Ovary (tissue), 10 donors: ENCODE data around the gene SLC22A2. TPM values are rescaled to one million over a fixed set of nuclear protein-coding genes. Genes with fewer than 3 reads are reported as not detected.
"Not testable (repeated sequence)": the region's sequence is repeated elsewhere in the genome, so short reads cannot be mapped to it uniquely, and the experiment has no call there.

Experiments
- DNase-seq, 5 donors: peaks; one replicate each; pipeline ENCODE4 v3.0.0-alpha.2; 2019 to 2020
- H3K27ac ChIP-seq, 2 donors: fragments of 200-600 bp; one replicate each; pipeline versions ENCODE4 v1.5.1 to v1.8.0; 2019 to 2022
- H3K27me3 ChIP-seq: fragments of 200-600 bp; one replicate; pipeline ENCODE4 v1.8.0; 2022
- H3K36me3 ChIP-seq: fragments of 200-600 bp; sonication (generic); one replicate; pipeline ENCODE4 v1.5.1; 2019
- H3K4me1 ChIP-seq: one replicate; pipeline ENCODE4 v1.8.1; 2013; ENCODE audit warnings: mild to moderate bottlenecking, moderate library complexity; ENCODE audit not compliant: insufficient read depth
- H3K4me3 ChIP-seq: fragments of 200-600 bp; sonication (generic); one replicate; pipeline ENCODE4 v1.5.1; 2017
- H3K9me3 ChIP-seq, 2 donors: fragments of 200-600 bp in 1 of 2; sonication (generic) in 1 of 2; one replicate each; pipeline versions ENCODE4 v1.5.1 to v1.8.1; 2013 to 2019; ENCODE audit warnings: mild to moderate bottlenecking in 1 of 2, moderate library complexity in 1 of 2
- EP300 ChIP-seq: sonication (generic); formaldehyde crosslinking; IDR thresholded peaks from one replicate; pipeline ENCODE4 v1.6.1; 2017; ENCODE audit warnings: antibody characterized with exemption
- POLR2A ChIP-seq: fragments of 450-650 bp; IDR thresholded peaks from one replicate; pipeline ENCODE4 v1.6.1; 2017; ENCODE audit warnings: antibody characterized with exemption, mild to moderate bottlenecking, moderate library complexity
- WGBS, 3 donors: extraction: QIAGEN DNeasy Blood & Tissue Kit in 1 of 3; methylation state at CpG; one replicate each; pipeline versions ENCODE4 v1.1.5 to v1.1.7; 2013 to 2017; 5-methylcytosine and 5-hydroxymethylcytosine counted together
- intact Hi-C, 4 donors: fragments of 100-400 bp; cut with DNase I; formaldehyde crosslinking; loops; one replicate each; pipeline versions ENCODE4 v1.11.0 to v1.15.1; 2022 to 2023
- long read RNA-seq, 3 donors: library from polyadenylated mRNA in 2 of 3; unstranded in 2 of 3; transcript quantifications; one replicate each; pipeline ENCODE4 v2.0.0 and lab custom pipeline, GENCODE V29; 2021 to 2026
- polyA plus RNA-seq, 2 donors: library from polyadenylated mRNA; stranded (reverse); fragments of 200-250 nt in 1 of 2; fragments of 350-450 nt in 1 of 2; fragmentation: Illumina TruSeq in 1 of 2; extraction: RNeasy Lipid Tissue Mini Kit (QIAGEN cat#74804) in 1 of 2; gene quantifications; one replicate each; pipeline ENCODE4 v1.2.3, GENCODE V29; 2013 to 2014
- total RNA-seq, 7 donors: library from RNA; depleted of rRNA in 2 of 7; stranded (reverse); fragments of >200 nt in 2 of 7; fragmentation: NEBNext Ultra II Directional in 3 of 7; extraction: Animal tissue kit (Norgen Biotek cat#: 25700) in 3 of 7; gene quantifications; one replicate each; pipeline versions ENCODE4 v1.1.0 to v1.2.4, GENCODE V29; 2016 to 2023
- TF ChIP-seq, protein P1 (sequence below), 3 donors: fragments of 450-650 bp in 2 of 3; fragments of 200-600 bp in 1 of 3; IDR thresholded peaks; one replicate each; pipeline versions ENCODE4 v1.5.1 to v1.8.0; 2016 to 2022; ENCODE audit warnings: antibody characterized with exemption in 3 of 3, mild to moderate bottlenecking in 1 of 3
- donor health status: DM: no; HTN: no; CAD: no; lungs with moderate emphysema.
- donor health status: DM: no; HTN: no; CAD: no.
- donor health status: Bipolar disorder and iron deficiency.
- donor health status: DM: yes; HTN: yes; CAD: no.
- donor health status: DM: no; HTN: no; CAD: no.
- donor health status: DM: yes; HTN: yes; CAD: no.

Gene SLC22A2
- total RNA-seq, result under 1 TPM in 1 of 7 donors, not detected in 6; 0.10 TPM
- polyA plus RNA-seq, result under 1 TPM; 0.16 to 0.20 TPM
- long read RNA-seq, donor 1, result 0 reads
- long read RNA-seq, donor 2, result 0 reads
- long read RNA-seq, donor 3, result 0 reads

- WGBS, 3 donors, result 90 to 94% (median 92%) methylated on average over 43 of the region's 43 CpGs
- TF ChIP-seq, protein P1, sequence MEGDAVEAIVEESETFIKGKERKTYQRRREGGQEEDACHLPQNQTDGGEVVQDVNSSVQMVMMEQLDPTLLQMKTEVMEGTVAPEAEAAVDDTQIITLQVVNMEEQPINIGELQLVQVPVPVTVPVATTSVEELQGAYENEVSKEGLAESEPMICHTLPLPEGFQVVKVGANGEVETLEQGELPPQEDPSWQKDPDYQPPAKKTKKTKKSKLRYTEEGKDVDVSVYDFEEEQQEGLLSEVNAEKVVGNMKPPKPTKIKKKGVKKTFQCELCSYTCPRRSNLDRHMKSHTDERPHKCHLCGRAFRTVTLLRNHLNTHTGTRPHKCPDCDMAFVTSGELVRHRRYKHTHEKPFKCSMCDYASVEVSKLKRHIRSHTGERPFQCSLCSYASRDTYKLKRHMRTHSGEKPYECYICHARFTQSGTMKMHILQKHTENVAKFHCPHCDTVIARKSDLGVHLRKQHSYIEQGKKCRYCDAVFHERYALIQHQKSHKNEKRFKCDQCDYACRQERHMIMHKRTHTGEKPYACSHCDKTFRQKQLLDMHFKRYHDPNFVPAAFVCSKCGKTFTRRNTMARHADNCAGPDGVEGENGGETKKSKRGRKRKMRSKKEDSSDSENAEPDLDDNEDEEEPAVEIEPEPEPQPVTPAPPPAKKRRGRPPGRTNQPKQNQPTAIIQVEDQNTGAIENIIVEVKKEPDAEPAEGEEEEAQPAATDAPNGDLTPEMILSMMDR (IDR thresholded peaks at IDR 0.05), result no peak
- TF ChIP-seq EP300, result no peak
- no peak for TF ChIP-seq POLR2A
- no peaks in the 10 kb centered on the region for H3K9me3 ChIP-seq
- no peak within 1 kb of the TSS for H3K27ac ChIP-seq
- no peaks in the 10 kb centered on the region for H3K4me1 ChIP-seq
- H3K4me3 ChIP-seq, result no peak within 1 kb of the TSS
- H3K36me3 ChIP-seq, result no peaks in the 10 kb centered on the region
- no peak for DNase-seq
- no peaks in the 10 kb centered on the region for H3K27me3 ChIP-seq
- intact Hi-C loops, result no loop called here
Measured at GRCh38 chr6:160258346-160259142, at the start of gene SLC22A2. Gene SLC22A2, minus strand, starts transcription at chr6:160258821. Its CDS starts 64 bp downstream, at chr6:160258757.

- Histone ChIP-seq H3K4me3 (no peak overlapping the region), H3K36me3 (no peaks in the 10 kb centered on the region), H3K27ac (no peak overlapping the region), H3K9me3 (no peaks in the 10 kb centered on the region), H3K4me1 (no peaks in the 10 kb centered on the region), H3K27me3 (no peaks in the 10 kb centered on the region)
- TF ChIP-seq EP300 (no peak), POLR2A (no peak)
- TF ChIP-seq, protein P1 (IDR thresholded peaks at IDR 0.05), result no peak
- DNase-seq, result no peak
- intact Hi-C loops, result no loop called here
- 53 to 57% (median 55%) methylated on average over 7 of the region's 7 CpGs for WGBS, 3 donors
Measured at GRCh38 chr6:160305926-160306713, 47.5 kb upstream of the SLC22A2 start.

- TF ChIP-seq POLR2A (no peak), EP300 (no peak)
- TF ChIP-seq, protein P1 (IDR thresholded peaks at IDR 0.05), result no peak
Measured at GRCh38 chr6:160303806-160304205, 45.2 kb upstream of the SLC22A2 start.

DNA sequence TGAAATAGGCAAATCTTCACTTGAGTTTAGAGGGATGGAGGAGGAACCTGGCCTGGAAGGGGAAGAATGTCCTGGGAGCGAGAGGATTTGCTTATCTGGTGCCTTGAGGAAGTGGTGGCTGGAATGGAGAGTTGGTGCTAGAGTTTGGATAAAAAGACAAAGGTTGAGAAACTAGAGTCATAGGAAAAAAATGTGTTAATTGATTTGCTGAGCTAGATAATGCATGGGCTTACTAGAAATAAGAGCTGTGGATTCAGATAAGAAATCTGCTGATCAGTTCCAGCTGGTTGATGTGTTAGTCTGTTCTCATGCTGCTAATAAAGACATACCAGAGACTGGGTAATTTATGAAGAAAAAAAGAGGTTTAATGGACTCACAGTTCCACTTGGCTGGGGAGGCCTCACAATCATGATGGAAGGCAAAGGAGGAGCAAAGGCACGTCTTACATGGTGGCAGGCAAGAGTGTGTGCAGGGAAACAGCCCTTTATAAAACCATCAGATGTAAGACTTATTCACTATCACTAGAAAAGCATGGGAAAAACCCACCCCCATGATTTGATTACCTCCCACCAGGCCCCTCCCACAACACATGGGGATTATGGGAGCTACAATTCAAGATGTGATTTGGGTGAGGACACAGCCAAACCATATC is 43.9 kb upstream of the SLC22A2 start:
- H3K27me3 ChIP-seq, DNase-seq, H3K4me1 ChIP-seq, H3K36me3 ChIP-seq, H3K27ac ChIP-seq, H3K9me3 ChIP-seq, intact Hi-C loops, H3K4me3 ChIP-seq: not testable (repeated sequence)
- 47 to 83% (median 81%) methylated on average over 2 of the region's 2 CpGs for WGBS, 3 donors

More at GRCh38 chr6:160303806-160304205, 45.2 kb upstream of the SLC22A2 start:
- H3K27me3 ChIP-seq, result no peaks in the 10 kb centered on the region
- H3K27ac ChIP-seq, result no peak overlapping the region
- H3K9me3 ChIP-seq, result no peaks in the 10 kb centered on the region
- H3K4me1 ChIP-seq, result no peaks in the 10 kb centered on the region
- no peak overlapping the region for H3K4me3 ChIP-seq
- H3K36me3 ChIP-seq, result no peaks in the 10 kb centered on the region
- DNase-seq, result no peak
- intact Hi-C loops, result no loop called here
- 67 to 83% (median 75%) methylated on average over 2 of the region's 2 CpGs for WGBS, 3 donors
